Astrocyte of the hippocampus (primary cell): ENCODE data around the gene BEST2.
A peak's percentile ranks its signal among the peaks of the same experiment; 100 is the strongest.

Source experiments
- DNase-seq: peaks from one replicate; pipeline ENCODE4 v3.0.0; 2011; ENCODE audit warnings: low read depth, low spot score

BEST2 gene

GRCh38 chr19:12730064-12730463 is 21.5 kb upstream of the BEST2 start:
- no peak for DNase-seq

DNA sequence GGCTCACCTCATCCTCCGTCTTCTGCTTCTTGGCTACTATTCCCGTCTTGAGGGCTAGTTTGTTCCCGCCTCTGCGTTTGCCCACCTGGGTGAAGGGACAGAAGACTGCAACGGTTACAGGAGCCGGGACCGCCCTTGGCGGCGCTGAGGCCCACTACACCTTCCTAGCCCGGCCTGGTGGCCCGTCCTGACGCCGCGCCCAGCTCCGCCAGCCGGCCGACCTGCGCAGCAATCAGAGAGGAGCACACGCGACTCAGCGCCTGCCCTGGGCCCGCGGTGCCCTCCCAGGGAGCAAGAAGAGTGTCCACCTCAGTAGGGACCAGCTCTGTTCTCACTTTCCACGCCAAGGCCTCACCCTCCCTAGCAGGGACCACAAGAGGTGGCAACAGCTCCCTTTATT is 20.3 kb upstream of the BEST2 start:
- no peak for DNase-seq

GRCh38 chr19:12733369-12734214 is 18.0 kb upstream of the BEST2 start:
- DNase-seq: peak; percentile 51

DNA sequence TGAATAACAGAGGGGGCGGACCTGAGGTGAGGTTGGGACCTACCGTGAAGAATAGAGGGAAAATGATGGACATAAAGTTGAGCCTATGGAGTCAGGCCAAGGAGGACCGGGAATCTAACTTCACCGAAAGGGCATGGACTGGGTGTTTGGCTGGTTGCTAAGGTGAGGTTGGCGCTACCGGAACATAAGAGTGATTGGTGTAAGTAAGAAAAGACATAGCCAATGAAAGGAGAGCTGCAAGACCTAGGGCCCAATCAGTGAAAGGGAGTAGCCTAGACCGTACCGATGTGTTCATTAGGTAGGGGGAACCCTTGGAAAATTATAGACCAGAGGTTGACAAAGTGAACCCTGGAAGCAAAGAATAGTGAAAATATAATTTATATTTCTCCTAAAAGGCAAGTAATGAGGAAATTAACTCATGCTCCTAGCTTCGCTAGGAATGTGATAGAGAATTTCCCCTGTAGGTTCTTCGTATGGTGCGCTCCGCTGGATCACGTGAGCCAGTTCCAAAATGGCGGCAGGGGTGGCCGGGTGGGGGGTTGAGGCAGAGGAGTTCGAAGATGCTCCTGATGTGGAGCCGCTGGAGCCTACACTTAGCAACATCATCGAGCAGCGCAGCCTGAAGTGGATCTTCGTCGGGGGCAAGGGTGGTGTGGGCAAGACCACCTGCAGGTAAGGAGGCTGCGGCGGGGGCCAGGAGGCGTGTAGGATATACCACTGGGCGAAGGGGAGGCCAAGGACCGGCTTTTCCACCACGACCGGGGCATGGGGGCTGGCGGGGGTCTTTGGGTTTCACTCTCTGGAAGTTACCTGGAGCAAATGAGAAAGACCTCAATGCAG is 14.4 kb upstream of the BEST2 start, which contains the start of gene GET3:
GET3 (plus strand) TSS at position 503 of the 840 bp plus-strand sequence; CDS start at position 512, 9 bp downstream.
- peak; percentile 100 for DNase-seq

DNA sequence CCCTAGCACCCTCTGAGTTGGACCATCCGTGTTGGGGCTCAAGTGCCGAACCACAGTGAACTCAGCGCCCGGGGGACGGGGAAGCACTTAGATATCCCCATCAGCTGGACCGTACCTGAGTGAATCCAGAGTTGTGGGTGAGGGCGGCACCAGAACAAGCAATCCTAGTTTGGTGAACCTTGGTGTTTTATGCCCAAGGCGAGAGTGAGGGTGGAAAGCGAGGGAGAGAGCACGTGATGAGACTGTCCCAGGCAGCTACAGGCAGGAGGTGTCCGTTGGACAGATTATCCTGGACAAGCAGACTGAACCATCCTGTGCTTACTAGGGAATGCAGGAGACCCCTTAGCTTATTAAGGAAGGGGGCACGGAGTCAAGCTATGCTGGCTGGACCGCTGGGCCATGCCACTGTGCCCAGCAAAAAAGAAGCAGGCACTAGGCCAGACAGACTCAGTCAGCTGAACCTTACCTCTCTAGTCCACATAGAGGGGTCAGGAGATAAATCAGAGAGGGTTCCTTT is 13.7 kb upstream of the BEST2 start:
- no peak for DNase-seq

- DNase-seq: peak; percentile 77
Measured at GRCh38 chr19:12745166-12745897, 6.3 kb upstream of the BEST2 start.

GRCh38 chr19:12748489-12748888 is 3.1 kb upstream of the BEST2 start:
- no peak for DNase-seq

DNA sequence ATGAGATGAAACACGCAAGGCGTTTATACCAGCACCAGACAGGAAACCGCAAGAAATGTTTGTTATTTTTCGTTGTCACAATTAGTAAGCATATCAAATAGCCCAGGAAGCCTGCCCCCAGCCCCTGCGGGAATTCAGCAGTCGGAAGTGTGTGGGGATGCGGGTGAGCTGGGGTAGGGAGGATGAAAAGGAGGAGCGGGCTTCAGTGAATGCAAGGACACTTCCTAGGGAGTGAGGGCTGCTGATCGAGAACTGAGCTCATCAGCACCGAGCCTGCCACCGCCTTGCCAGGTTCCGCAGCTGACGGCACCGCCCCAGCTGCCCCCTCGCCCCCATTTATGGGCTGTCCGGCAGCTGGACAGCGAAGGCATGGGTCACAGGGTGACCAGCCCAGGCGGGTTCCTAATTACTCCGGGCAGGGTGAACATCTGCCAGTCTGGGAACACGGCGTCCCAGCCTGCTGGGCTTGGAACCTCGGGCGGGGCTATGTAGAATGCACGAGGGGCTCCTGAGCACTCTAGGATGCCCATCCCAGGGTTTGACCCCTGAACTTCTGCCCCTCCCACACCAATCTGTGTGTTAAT is 1.6 kb upstream of the BEST2 start:
- DNase-seq: no peak

- DNase-seq: no peak
Measured at GRCh38 chr19:12750851-12751250, 740 bp upstream of the BEST2 start.

- DNase-seq: no peak
Measured at GRCh38 chr19:12752056-12752781, 628 bp downstream of the BEST2 start.

DNA sequence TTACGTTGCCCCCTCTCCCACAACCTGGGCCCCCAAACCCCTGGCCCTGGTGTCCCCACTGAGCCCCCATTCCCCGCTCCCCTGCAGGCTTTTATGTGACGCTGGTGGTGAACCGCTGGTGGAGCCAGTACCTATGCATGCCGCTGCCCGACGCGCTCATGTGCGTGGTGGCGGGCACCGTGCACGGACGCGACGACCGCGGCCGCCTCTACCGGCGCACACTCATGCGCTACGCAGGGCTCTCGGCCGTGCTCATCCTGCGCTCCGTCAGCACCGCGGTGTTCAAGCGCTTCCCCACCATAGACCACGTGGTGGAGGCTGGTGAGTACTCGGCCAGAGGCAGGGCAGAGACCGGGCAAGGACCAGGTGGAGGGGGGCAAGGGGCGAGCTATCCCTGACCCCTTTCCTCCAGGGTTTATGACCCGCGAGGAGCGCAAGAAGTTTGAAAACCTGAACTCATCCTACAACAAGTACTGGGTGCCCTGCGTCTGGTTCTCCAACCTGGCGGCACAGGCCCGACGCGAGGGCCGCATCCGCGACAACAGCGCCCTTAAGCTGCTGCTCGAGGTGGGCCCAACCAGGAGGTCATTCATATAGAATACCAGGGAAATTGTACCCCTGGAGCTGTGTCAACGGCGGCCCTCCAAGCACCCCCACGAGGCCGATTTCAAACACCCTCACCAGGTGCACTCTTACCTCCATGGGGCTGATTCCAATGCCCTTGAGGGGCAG is 3.0 kb downstream of the BEST2 start:
- no peak for DNase-seq

- no peak for DNase-seq
Measured at GRCh38 chr19:12756150-12756883, 4.7 kb downstream of the BEST2 start.

- DNase-seq: peak; percentile 88
Measured at GRCh38 chr19:12757544-12758274, 6.1 kb downstream of the BEST2 start.

DNA sequence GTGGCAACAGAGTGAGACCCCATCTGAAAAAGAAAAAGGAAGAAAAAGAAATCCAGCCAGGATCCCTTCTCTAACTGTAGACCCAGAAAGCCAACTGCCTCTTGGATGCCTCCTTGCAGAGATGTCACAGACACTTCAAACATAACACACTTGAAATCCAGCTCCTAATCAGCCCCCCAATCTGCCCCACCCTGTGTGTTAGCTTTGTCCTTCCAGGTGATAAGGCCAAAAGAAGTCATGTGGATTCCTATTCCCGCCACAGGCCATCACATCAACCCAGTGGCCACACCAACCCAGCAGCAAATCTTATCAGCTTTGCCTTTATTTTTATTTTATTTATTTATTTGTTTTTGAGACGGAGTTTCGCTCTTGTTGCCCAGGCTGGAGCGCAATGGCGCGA is 8.1 kb downstream of the BEST2 start:
- DNase-seq: no peak

GRCh38 chr19:12763100-12763499 is 11.5 kb downstream of the BEST2 start:
- no peak for DNase-seq

GRCh38 chr19:12764698-12765097 is 13.1 kb downstream of the BEST2 start:
- no peak for DNase-seq

DNA sequence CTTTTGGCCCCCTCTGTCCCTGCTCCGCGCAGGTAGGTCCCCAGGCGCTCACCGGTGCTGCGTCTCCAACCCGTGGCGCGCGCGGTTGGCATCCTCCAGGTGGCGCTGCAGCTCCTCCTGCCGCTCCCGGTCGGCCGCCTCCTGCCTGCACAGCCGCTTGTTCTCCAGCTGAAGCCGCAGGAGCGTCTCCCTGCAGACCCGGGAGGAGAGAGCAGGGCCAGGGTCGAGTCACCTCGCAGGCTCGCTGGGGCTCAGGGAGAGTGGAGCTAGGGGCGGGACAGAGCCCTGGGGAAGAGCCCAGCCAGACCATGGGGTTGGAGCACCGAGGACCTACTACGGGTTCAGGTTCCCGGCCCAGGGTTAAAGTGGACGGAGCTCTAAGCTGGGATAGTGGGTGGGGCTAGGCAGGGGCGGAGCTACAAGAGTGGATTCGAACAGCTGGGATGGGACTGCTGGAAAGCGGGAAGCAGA is 14.5 kb downstream of the BEST2 start:
- DNase-seq: peak; percentile 86

DNA sequence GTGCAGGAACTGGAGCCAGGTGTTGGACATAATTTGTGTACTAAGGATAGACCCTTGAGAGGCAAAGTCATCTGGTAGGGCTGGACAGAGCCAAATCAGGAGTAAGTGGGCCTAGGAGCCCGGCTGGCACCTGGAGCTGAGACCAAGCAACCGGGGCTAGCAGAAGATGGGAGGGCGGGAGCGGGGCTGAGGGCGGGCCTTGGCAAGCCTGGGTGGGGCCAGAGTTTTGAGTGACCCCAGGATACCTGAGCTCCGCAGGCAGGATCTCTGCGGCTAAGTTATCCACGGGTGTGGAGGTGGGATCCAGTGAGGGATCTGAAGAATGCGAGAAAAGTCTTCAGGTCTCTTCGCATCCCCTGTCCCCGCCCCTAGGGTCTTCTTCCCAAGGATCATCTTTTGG is 15.6 kb downstream of the BEST2 start:
- no peak for DNase-seq
